NCI-H1694 treated with DMSO at 0.1 percent for 48 hours (cell line): ENCODE measurements around the gene MYO18A.
"Not testable (repeated sequence)": the region's sequence is repeated elsewhere in the genome, so short reads cannot be mapped to it uniquely, and the experiment has no call there.

Experiments
- DNase-seq: peaks from one replicate; lab custom pipeline; 2025; lab: John Stamatoyannopoulos, UW

MYO18A gene

DNA sequence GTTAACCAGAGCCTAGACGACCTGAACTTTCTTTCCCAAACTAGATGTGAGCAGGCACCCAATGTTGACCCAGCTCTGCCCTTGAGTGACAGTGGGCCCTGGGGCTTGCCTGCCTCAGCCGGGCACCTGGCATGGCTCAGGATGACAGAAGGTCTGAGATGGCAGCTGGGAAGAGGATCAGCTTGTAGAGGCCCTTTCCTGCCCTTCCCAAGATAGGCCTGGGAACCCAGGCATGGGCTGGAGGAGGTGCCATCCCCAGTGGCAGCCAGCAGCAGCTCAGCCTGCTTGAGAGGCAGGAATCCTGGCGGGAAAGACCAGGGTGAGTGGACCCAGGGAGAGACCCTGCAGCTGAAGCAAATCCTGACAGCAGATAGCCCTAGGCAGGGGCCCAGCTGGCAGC is 78.2 kb downstream of the MYO18A start:
- peak; percentile 25 for DNase-seq

- no peak for DNase-seq
Observed at GRCh38 chr17:29100296-29100695, 79.9 kb downstream of the MYO18A start.

DNA sequence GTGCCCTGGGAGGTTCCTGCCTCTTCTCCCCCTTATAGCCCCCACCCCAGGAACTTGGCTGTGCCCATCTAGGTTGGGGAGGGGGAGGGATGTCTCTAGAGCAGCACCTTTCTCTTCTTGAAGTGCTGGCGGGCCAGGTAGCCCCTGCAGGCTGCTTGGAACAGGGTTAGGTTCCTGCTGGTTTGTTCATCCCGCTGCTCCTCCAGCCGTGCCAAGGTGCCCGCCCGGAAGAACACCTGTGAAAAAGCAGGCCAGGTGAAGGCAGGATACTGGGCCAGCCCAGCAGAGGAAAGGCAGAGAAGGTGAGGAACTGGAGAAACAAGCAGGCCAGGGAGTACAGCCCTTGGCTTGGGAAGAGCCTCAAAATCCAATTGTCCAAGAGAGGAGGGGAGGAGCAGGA is 80.7 kb downstream of the MYO18A start:
- no peak for DNase-seq

DNA sequence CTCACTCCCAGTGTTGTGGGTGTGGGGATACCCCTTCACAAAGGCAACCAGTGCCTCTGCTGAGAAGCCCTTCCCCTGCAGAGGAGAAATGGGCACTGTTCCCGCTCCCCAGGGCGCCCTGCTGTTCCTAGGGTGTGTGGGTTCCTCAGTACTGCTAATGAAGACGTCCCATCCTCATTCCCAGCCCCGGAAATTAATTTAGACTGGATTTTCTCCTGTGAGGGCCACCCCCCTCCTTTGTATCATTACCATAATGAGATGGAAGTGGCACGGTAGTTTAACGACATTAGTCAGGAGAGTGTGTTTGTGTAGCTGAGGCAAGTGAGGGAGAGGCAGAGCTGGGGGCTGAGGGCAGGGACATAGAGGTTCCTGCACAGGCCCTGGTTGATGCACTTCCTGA is 84.1 kb downstream of the MYO18A start:
- DNase-seq: no peak

GRCh38 chr17:29095439-29095838 is 84.8 kb downstream of the MYO18A start:
- no peak for DNase-seq

- DNase-seq: no peak
Observed at GRCh38 chr17:29094101-29094708, 86.0 kb downstream of the MYO18A start.

- DNase-seq: no peak
Observed at GRCh38 chr17:29093090-29093871, 86.9 kb downstream of the MYO18A start.

- peak; percentile 64 for DNase-seq
Observed at GRCh38 chr17:29091606-29092289, 88.5 kb downstream of the MYO18A start.

DNA sequence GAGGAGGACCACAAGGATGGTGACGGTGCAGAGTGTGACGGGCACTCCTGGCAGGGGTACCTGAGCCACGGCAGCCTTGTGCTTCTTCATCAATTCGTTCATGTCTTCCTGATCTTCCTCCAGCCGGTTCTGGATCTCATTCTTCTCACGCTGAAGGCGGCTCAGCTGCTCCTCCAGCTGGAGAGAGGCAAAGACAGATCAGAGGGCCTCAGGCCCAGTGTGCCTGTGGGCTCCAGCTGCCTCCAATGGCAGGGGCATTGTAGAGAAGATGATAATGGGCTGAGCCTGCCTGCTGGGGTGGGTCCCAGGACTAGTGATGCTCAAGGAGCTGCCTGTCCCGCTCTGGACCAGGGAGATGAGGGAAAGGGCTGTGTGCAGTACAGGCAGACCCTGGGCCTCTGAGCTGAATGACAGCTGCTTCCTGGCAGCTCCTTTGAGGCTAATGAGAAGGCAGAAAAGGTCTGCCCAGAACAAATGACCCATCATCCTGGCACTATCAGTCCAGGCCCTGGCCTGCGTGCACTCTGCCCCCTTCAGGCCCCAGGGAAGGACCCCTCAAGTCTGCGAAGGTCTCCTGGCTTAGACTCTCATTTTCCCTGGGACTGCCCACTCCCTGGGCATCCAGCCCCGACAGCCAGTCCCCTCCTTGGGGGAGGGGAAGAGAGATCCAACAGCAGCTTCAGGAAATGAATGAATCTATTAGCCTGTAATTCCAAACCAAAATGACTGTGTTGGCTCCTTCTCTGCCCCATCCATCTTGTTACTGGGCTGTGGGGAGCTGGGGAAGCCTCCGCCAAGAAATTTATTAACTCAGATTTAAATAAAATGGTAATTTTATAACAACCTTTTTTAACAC is 89.2 kb downstream of the MYO18A start:
- peak; percentile 62 for DNase-seq

DNA sequence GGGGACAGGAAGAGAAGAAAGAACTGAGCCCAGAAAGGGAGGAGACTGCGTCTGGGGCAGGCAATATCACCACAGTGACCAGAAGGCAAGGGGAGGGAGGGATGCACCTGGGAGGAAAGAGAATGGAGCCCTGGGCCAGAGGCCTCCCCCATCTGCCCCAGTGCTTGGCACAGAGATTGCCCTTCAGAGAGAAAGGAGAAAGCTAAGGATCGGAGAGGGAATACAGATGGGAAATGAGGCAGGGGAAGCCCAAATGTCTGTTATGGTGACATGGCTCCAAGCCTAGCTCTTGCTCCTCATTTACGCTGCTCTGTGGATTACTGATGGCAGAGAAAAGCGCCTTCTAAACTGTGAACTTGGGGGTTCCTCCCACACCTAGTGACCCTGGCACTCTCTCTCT is 90.1 kb downstream of the MYO18A start:
- DNase-seq: no peak

DNA sequence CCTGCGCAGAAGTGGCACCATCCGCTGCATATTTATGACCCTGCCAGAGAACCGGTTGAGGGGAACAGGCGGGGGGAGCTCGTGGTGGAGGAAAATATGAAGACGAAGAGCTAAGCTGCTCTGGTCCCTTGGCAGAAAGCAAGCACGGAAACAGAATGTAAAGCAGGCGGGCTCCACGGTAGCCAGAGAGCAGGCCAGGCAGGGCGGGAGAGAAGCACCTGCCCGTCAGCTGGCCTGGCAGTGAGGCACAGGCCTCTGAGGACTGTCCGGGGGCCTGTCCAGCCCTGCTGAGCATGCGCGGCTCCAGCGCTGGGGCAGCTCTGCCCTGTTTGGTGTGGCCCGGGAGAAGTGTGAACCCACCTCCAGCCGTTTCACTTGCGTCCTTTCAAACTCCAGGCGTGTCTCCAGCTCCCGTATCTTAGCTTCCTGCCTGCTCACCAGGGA is 90.6 kb downstream of the MYO18A start:
- peak; percentile 25 for DNase-seq

DNA sequence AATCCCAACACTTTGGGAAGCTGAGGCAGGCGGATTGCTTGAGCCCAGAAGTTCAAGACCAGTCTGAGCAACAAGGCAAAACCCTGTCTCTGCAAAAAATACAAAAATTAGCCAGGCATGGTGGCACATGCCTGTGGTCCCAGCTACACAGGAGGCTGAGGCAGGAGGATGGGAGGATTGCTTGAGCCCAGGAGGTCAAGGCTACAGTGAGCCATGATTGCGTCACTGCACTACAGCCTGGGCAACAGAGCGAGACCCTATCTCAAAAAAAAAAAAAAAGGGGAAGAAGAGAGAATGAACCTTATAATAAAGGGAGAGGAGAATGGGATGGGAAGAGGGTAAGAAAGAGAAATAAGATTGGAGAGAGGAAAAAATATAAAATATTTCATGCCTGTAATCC is 91.4 kb downstream of the MYO18A start:
- DNase-seq: not testable (repeated sequence)

- no peak for DNase-seq
Observed at GRCh38 chr17:29086628-29087332, 93.4 kb downstream of the MYO18A start.

GRCh38 chr17:29085223-29085622 is 95.0 kb downstream of the MYO18A start:
- no peak for DNase-seq

DNA sequence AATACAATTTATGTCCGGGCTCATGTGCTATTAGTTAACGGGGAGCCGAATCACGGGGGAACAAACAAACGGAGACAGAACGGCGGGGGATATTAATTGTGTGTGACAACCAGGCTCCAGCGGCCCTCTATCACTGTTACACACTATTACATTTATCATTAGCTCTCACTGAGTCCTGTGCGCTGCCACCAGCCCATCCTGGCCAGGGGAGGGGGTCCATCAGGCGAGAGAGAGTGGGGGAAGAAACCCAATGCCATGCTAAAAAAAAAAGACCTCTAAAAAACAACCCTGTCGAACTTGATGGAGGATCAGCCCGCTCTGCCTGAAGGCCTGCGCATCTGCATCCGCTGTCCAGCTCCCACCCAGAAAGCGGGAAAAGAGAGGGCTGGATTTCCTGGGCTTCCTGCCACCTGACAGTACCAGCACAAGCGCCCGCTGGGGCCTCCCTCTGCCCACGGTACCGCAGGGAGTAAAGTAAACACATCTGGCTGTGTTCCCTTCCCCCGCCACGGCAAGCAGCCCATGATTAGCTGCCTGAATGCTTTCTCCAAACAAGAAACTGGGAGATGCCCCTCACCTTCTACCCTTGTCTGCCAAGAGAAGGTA is 95.6 kb downstream of the MYO18A start:
- DNase-seq: peak; percentile 95

DNA sequence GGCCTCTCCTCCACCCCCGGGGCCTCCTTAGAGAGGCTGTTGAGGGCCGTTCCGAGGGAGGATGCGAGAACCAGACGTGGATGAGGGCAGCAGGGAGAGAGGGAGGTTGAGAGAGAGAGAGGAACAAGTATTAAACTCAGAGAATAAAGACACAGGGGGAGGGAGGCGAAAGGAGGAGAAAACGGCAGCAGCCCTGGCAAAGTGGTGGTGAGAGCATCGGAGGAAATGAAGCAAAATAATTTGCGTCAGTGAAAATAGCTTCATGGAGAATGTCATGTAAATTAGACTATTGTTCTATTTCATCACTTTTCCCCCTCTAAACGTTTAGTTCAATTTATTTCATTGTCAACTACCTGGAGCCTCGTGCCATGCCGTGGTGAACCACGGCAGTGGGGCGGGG is 99.2 kb downstream of the MYO18A start:
- DNase-seq: no peak

GRCh38 chr17:29080323-29080722 is 99.9 kb downstream of the MYO18A start:
- no peak for DNase-seq

- DNase-seq: no peak
Observed at GRCh38 chr17:29079887-29080286, 100.3 kb downstream of the MYO18A start.

GRCh38 chr17:29079433-29079832 is 100.8 kb downstream of the MYO18A start:
- no peak for DNase-seq

DNA sequence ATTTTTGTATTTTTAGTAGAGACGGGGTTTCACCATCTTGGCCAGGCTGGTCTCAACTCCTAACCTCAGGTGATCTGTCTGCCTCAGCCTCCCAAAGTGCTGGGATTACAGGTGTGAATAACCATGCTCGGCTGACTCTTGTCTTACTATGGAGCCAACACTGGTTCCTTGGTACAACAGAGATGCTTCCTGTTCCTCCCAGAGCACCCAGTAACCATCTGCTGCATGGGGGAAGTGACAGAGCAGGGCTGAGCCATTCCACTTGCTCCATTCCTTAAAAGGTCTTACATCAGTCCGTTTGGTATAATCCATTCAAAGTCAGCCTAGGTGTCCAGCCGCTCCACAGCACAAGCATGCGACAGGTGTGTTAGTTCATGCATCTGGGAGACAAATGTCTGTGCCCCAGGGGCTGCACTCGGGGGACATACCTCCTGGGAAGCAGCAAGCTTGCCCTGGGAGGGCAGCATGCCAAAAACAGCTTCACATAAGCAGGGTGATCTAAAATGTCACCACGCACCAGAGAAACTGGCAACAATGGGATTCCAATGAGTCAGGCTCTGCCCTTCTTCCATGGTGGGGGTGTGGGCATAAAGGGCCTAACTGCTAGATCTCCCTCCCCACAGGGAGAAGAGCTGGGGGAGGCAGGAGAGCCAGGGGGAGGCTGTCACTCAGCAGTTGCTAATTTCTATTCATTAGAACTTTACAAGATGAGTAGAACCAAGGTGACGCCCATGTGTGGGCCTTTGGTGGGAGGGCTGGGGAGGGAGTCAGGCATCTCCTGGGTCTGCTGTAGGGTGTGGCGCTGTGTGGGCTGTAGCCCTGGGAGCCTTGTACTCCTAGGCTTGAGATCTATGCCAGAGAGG is 101.8 kb downstream of the MYO18A start:
- DNase-seq: peak; percentile 30
